ENCODE measurements around the gene PPIF.

DNA sequence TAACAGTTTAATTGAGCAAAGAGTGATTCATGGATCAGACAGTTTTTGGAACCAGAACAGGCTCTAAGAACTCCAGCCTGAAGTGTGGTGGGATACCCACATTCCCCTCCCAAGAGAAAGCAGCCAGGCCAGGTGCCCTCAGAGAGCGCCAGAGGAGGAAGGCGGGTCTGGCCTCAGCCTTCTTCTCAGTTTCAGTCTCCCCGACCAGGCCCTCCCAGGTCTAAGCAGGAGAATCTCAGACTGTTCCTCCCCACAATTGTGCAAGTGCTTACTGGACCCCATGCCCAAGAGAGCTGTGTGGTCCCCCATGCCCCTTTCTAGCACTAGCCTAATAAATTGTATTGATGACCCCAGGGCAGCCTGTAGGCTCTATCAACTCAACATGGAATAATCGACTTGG lies 25.6 kb downstream of the PPIF start:
- TF ChIP-seq, protein P1, sequence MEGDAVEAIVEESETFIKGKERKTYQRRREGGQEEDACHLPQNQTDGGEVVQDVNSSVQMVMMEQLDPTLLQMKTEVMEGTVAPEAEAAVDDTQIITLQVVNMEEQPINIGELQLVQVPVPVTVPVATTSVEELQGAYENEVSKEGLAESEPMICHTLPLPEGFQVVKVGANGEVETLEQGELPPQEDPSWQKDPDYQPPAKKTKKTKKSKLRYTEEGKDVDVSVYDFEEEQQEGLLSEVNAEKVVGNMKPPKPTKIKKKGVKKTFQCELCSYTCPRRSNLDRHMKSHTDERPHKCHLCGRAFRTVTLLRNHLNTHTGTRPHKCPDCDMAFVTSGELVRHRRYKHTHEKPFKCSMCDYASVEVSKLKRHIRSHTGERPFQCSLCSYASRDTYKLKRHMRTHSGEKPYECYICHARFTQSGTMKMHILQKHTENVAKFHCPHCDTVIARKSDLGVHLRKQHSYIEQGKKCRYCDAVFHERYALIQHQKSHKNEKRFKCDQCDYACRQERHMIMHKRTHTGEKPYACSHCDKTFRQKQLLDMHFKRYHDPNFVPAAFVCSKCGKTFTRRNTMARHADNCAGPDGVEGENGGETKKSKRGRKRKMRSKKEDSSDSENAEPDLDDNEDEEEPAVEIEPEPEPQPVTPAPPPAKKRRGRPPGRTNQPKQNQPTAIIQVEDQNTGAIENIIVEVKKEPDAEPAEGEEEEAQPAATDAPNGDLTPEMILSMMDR (conservative IDR thresholded peaks at IDR 0.05; ENCODE audit: low read depth, low read length) = no peak
- TF ChIP-seq EZH2 (IDR thresholded peaks at IDR 0.05; ENCODE audit: borderline replicate concordance, low read depth, low read length, poor library complexity, severe bottlenecking) = no peak

All from A673 (cell line).